SH-SY5Y (cell line): ENCODE measurements around the gene GLDC.

Source experiments
- GATA2 ChIP-seq: IDR thresholded peaks from 2 replicates; pipeline ENCODE4 v1.6.1; 2011; ENCODE audit warnings: mild to moderate bottlenecking, low read depth, low read length
- GATA3 ChIP-seq: IDR thresholded peaks from 2 replicates; pipeline ENCODE4 v1.6.1; 2011; ENCODE audit warnings: low read depth, mild to moderate bottlenecking, low read length, moderate library complexity

The GLDC gene

DNA sequence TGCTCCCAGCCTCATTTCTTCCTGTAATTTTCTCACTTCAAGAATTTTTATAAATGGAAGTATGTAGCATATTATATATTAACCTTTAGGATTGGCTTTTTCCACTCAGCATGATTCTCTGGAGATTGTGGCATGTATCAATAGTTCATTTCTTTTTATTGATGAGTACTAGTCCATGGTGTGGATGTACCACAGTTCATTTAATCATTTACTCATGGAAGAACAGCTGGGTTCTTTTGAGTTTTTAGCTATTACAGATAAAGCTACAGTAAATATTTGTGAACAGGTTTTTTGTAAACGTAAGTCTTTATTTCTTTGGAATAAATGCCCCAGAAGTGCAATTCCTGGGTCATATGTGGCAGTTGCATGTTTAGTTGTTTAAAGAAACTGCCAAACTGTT, 156.4 kb downstream of the GLDC start:
- no peak for TF ChIP-seq GATA2
- TF ChIP-seq GATA3, result no peak

DNA sequence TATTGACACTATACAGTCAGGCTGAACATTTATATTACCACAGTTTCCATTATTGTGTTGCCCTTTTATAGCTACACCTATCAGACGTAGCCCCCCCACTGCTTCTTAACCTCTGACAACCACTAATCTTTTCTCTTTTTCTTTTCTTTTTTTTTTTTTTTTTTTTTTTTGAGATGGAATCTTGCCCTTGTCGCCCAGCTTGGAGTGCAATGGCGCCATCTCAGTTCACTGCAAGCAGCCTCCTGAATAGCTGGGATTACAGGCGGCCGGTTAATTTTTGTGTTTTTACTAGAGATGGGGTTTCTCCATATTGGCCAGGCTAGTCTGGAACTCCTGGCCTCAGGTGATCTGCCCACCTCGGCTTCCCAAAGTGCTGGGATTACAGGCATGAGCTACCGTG, 157.1 kb downstream of the GLDC start:
- TF ChIP-seq GATA2, result no peak
- no peak for TF ChIP-seq GATA3

- TF ChIP-seq GATA2 (no peak), GATA3 (no peak)
These were observed 161.3 kb downstream of the GLDC start for GRCh38 chr9:6484210-6484609.
